Kasumi-1 (cell line): ENCODE results near the gene ZBTB7B.
"Not testable (repeated sequence)": the region's sequence is repeated elsewhere in the genome, so short reads cannot be mapped to it uniquely, and the experiment has no call there.

Experiments used
- DNase-seq, 2 experiments: peaks; one replicate each; lab custom pipeline; 2025; lab: John Stamatoyannopoulos, UW

Gene ZBTB7B

GRCh38 chr1:154968731-154969130 is 33.9 kb upstream of the ZBTB7B start:
- no peak for DNase-seq

DNA sequence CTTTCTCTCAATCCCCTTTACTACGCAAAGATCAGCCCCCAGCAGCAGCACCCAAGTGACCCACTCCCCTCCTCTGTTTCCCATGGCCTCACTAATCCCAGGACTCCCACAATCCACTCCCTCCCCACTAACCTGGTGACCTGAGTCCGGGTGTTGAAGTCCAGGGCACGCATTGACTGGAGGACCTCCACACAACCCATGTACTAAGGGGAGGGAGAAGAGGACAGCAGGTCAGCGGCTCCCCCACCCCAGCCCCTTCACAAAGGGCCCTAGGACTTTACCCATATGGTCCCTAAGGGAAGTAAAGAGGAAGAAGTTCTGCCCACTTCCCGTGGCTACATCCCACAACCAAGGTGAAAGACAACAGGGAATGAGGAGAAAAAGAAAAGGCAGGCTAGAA is 33.4 kb upstream of the ZBTB7B start:
- no peak for DNase-seq

- no peak for DNase-seq
Measured at GRCh38 chr1:154969860-154970452, 32.6 kb upstream of the ZBTB7B start.

DNA sequence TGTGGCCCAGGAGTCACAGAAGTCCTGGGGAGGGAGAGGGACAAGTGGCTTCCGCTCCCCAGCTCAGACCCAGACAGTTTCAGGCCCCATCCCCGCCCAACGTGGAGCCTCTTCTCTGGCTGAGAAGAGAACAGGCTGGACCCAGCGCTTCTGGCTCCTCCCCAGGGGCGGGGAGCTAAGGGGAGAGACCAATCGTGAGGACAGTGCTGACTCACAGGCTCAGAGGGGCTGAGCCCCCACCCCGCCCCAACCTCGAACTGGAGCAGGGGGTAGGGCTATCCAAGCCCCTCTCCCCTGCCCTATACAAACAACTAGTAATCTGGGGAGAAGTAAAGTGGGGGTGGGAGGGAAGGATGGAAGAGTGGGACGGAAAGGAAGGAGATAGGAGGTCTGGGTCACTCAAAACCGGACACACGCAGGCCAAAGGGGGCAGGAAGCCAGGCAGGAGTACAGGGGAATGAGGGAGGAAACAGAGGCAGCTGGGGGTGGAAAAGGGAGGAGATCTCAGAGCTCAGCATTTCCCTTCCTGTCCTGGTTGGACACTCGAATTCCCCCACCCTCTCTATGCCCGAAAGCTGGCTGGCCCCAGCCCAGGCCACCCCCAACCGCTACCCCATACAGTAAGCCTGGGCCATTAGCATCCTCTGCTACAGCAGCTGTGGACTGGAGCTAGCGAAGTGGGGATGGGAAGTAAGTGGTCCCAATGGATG is 31.8 kb upstream of the ZBTB7B start, which contains the start of gene SHC1:
Gene SHC1 (minus strand): TSS at position 117 of the 710 bp plus-strand sequence. CDS start 221 bp downstream, outside the sequence.
- peak; percentile 48 to 56 for DNase-seq

DNA sequence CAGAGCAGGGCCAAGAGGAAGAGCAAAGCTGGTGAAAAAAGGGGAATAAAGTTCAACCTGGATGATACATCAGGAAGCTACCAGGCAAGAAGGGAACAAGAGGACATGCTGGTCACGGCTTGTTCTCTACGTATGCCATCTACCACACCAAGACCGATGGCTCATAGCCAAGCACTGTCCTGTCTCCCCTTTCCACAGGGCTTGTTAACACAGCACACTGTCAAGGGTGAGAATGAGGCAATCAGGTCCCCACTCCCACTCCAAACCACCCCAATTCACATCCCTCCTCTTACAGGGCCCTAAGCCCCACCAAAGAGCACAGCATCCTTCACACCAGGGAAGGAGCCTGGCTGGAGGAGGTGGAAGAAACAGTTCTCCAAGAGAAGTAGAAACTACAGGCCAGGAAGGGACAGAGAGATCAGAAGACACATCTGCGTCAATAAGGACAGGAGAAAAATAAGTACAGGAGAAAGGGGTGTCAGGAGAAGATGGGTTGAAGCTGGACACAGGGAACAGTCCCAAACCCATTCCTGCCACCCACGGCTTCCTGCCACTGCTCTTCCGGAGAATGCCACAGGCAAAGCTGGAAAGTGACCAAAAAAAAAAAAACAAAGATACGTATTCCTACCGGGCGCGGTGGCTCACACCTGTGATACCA is 31.1 kb upstream of the ZBTB7B start:
- DNase-seq = no peak

GRCh38 chr1:154972213-154972516 is 30.4 kb upstream of the ZBTB7B start:
- no peak for DNase-seq

DNA sequence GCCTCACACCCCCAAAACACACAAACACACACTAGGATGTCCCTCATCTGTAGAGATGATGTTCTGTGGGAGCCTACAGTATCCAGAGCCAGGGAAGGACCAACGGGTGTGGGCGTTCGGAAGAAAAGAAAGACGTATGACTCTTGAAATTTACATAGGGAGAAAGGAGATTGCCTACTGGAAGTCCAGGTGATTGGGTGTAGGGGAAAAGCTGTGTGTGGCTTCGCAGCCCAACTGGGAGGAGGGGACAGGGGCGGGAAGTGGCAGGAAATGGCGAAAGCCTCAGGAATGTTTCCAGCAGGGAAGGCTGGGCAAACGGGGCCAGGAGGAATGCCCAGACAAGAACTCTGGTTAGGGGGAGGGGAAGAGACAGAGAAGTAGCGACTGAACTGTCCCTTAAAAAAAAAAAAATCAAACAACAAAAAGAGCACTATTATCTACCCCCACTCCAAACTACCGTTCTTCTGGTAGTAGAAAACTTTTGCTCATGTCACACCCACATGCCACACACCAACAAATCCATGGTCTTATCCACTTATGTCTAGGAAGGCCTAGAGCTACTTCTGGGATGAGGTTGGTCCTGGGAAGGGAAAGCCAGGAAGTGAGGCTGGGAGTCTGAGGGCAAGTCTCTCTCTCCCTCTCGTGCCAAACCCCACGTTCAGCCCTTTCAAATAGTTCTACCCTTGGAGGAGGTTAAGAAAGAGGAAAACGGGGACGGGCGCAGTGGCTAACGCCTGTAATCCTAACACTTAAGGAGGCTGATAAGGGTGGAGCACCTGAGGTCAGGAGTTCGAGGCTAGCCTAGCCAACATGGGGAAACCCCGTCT is 29.9 kb upstream of the ZBTB7B start:
- no peak for DNase-seq

DNA sequence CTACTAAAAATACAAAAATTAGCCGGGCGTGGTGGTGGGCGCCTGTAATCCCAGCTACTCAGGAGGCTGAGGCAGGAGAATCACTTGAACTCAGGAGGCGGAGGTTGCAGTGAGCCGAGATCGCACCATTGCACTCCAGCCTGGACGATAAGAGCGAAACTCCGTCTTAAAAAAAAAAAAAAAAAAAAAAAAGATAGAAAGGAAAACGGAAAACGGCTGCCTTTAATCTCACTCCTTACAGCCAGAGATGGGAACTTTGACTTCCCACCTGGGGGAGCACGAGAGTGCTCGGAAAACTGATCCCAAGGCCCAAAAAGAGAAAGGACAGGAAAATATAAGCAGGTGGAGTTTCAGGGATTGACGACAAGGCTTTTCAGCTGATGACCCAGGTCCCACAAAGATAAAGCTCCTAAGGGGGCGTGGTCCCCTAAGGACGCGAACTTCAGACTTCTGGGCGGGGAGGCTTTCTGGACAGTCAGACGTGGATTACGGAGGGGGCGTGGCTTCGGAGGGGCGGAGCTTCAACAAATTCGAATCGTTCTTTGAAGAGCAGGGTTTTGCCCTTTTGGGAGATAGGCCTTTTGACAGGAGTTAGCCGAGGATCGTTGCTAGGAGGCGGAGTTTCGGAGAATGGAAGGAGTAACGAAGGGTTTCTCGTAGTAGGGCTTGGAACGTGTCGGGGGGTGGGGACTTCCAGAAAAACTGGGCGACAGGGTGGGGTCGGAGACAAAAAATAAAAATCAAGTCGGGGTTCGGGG is 29.1 kb upstream of the ZBTB7B start:
- DNase-seq = peak; percentile 94 to 96

GRCh38 chr1:154974102-154974807 is 28.3 kb upstream of the ZBTB7B start, which contains the start of gene CKS1B:
Gene CKS1B, plus strand, starts transcription at chr1:154974681. Its CDS starts 65 bp downstream, at chr1:154974746.
- peak; percentile 100 for DNase-seq

DNA sequence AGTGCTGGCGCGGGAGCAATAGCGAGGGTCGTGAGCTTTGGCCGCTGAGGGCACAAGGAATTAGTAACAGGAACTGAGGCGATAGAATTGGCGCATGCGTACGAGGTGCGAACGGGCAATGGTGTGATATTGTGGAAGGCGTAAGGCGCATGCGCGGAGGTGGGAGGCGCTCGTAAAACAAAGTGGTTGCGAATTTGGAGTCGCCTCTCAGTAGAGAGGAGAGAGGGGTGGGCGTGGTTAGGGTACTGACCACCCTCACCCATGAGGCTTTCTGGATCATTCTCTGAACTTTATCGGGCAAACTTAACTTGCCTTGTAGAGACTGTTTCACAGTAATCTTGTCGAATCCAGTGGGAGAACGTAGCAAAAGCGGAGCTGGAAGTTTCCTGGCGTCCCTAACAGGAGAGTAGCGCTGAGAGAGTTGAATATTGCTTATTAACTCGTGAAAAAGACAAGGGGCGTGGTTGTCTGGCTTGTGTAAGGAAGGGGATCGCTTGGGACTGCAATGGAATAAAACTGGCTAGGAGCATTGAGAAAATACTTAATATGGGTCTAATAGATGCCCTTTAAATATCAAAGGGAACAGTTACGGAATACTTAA is 27.7 kb upstream of the ZBTB7B start:
- peak; percentile 94 to 98 for DNase-seq

DNA sequence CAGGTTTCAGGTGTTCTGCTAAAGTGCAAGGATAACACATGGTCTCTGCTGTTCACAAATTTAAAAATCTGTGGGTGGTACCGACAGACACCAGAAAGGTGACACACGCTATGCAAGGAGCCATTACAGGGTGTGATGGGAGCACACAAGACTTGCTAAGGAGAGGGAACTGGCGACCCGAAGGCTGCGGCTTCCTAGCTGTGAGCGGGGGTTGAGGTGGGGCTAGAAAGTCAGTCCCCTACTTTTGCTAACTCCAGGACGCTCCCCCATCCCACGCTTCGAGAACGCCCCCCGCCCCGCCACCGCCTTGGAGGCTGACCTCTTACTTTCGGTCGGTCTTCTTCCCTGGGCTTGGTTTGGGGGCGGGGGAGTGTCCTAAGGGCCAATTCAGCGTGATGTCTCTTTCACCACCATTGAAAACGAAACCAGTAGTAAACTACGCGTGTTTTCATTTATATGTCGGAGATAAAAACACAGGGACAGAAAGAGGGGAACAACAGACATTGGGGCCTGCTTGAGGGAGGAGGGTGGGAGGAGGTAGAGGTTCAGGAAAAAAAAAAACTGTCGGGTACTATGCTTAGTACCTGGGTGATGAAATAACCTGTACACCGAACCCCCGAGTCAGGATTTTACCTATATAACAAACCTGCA is 27.1 kb upstream of the ZBTB7B start:
- DNase-seq = peak; percentile 48 to 50

DNA sequence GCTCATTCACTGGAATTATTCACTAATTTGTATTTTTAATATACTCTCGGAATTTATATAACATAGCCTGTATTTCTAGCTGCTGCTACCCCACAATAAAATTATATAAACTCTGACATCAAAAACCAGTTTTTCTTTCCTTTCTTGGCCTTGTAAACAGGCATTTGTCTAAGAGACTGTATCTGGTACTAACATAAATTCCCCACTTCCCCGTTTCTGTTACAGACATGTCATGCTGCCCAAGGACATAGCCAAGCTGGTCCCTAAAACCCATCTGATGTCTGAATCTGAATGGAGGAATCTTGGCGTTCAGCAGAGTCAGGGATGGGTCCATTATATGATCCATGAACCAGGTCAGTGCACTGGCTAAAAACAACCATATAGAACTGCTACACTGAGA is 24.8 kb upstream of the ZBTB7B start:
- DNase-seq = not testable (repeated sequence)

DNA sequence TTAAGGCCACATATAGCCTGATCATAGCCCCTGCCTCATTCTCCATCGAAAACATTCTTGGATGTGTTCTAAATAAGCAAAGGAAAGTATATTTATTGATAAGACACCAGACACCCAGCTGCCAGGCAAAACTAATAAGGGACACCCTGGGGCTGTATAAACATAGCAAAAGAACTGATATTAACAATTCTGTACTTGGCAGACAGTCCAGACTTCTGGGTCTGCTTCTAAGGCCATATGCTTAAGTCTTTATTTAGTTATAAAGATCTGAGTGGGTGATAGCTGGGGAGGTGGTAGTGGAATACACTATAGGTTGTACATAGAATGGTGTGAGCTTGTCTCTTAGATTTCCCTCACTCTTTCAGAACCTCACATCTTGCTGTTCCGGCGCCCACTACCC is 24.2 kb upstream of the ZBTB7B start:
- DNase-seq = no peak

DNA sequence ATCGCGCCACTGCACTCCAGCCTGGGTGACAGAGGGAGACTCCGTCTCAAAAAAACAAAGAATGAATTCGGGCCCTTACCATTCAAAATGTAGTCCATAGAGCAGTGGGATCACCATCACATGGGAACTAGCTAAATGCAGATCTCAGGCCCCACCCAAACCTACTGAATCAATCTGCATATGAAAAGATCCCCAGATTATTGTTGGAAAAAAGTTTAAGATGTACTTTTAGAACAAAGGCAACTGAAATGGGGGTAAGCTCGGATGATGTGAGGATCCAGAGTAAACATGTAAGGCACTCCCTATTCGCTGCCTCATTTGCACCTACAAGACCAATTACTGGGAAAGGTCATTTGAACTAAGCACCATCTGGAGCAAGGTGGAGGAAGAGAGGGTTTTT is 20.3 kb upstream of the ZBTB7B start:
- no peak for DNase-seq

DNA sequence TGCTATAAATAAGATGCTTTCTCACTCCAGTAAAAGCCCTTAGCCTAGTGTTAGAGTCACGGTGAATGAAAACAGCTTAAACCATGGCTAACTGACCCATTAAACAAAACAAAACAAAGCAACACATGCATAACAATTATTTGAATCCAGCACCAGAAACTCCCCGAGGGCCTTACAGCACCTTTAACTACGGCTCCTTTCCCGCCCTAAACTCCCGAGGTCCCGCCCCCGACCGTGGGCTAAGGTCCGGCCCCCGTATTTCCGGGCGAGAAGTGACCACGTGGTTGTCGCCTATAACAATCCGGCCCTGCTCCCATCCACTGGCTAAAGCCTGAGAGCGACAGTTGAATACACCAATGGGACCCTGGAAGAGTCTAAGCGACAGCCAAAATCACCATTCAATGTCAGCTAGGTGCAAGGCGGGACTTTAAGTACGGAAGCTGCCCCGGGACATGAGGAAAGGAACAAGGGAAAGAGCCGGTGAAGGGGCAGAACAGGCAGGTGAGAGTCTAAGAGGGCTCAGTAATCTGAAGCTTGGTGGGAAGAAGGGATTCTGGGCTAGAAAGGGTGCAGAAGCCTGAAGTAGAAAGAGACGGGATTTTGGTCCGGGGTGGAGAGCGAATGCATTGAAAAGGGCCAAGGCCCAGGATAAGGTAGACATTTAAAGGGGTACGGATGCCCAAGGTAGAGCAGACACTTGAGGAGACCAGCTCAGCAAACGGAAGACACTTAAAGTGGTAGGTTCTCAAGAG is 19.5 kb upstream of the ZBTB7B start, which contains the start of gene FLAD1:
Gene FLAD1 (plus strand): TSS at position 448 of the 752 bp plus-strand sequence. CDS start 351 bp downstream, outside the sequence.
- DNase-seq = peak; percentile 100

DNA sequence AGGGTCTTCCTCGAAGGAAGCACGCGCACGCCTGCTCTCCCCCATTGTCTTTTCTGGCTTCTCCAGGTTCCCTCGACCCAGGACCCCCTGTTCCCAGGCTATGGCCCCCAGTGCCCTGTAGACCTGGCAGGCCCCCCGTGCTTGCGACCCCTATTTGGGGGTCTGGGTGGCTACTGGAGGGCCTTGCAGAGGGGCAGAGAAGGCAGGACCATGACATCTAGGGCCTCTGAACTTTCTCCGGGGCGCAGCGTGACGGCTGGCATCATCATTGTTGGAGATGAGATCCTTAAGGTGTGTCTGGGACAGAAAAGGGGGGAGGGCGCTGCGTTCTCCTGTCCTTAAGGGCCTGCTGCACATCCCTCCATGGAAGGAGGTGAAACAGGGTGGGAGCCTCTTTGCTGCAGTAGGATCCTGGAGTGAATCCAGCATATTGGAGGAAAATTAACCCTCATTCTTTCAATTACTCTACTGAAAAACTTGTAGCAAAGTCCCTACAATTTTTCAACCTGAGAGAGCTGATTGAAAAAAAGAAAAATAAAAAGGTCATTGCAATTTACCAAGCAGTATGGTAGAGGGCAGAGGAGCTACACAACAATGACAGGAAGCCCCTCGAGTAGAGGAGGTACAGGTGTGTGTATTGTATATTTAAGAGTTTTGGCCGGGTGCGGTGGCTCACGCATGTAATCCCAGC is 18.7 kb upstream of the ZBTB7B start:
- DNase-seq = no peak

- not testable (repeated sequence) for DNase-seq
Measured at GRCh38 chr1:154986736-154987135, 15.9 kb upstream of the ZBTB7B start.

DNA sequence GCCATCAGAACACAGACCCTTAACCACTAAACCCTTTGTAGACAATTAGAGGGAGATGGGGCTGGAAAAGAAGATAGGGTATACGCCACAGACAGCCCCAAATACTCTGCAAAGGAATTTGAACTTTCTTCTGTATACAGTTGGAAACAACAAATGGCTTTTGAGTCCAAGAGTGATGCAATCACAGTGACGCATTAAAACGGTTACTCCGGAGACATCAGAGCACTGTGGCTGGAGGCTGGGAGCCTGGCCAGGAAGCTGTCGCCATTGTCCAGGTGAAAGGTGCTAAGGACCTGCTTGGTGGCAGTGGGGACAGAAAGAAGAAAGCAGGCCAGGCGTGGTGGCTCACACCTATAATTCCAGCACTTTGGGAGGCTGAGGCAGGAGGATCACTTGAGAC is 15.3 kb upstream of the ZBTB7B start:
- no peak for DNase-seq
